SK-N-SH (cell line): Measurements from ENCODE around the gene TEPSIN. TPM values are rescaled to one million over a fixed set of nuclear protein-coding genes. Genes with fewer than 3 reads are reported as not detected.

Experiments used
- CTCF ChIA-PET: fragments of 300-600, 350-600 bp; formaldehyde crosslinking; extraction: SDS; loops from one replicate; lab custom pipeline; 2021; lab: Yijun Ruan, JAX
- POLR2A ChIA-PET: fragments of 350-600 bp; sonication (Branson Sonifier 250); formaldehyde crosslinking; extraction: SDS; loops from one replicate; lab custom pipeline; 2020; ENCODE audit warnings: antibody characterized with exemption, inconsistent platforms; lab: Yijun Ruan, JAX
- DNase-seq: peaks from one replicate; pipeline ENCODE4 v3.0.0; 2012
- H2AFZ ChIP-seq: fragments of 200-600 bp; sonication (generic); 2 replicates; pipeline ENCODE4 v1.8.1; 2016; ENCODE audit warnings: antibody characterized with exemption, mild to moderate bottlenecking, low read depth
- H3F3A ChIP-seq: fragments of 200-600 bp; sonication (generic); replicated peaks from 2 replicates; pipeline ENCODE3; 2016; ENCODE audit warnings: antibody characterized with exemption, mild to moderate bottlenecking; ENCODE audit not compliant: insufficient read depth
- H3K27ac ChIP-seq, 2 experiments: fragments of 200-500 bp in 1 of 2; fragments of 200-600 bp in 1 of 2; sonication (Bioruptor generic) in 1 of 2; sonication (generic), shearing (Covaris generic) in 1 of 2; 2 replicates each; pipeline versions ENCODE4 v1.5.1 to v1.6.1; 2014 to 2016; ENCODE audit warnings: low read depth in 2 of 2, inconsistent platforms in 1 of 2, low read length in 1 of 2, mild to moderate bottlenecking in 1 of 2, mixed read lengths in 1 of 2
- H3K27me3 ChIP-seq: fragments of 200-600 bp; sonication (generic), shearing (Covaris generic); 2 replicates; pipeline ENCODE4 v1.6.1; 2016; ENCODE audit warnings: mixed run types; ENCODE audit not compliant: insufficient read depth
- H3K36me3 ChIP-seq, 2 experiments: fragments of 200-500 bp in 1 of 2; fragments of 200-600 bp in 1 of 2; sonication (Bioruptor generic) in 1 of 2; sonication (generic) in 1 of 2; replicated peaks in 1 of 2; 2 replicates each; pipeline versions ENCODE3 to v1.5.1; 2014 to 2016; ENCODE audit warnings: low read length in 1 of 2, mild to moderate bottlenecking in 1 of 2; ENCODE audit not compliant: insufficient read depth in 2 of 2, control insufficient read depth in 1 of 2
- H3K4me1 ChIP-seq, 2 experiments: fragments of 200-500 bp in 1 of 2; fragments of 200-600 bp in 1 of 2; sonication (Bioruptor generic) in 1 of 2; sonication (generic), shearing (Covaris generic) in 1 of 2; 2 replicates each; pipeline versions ENCODE4 v1.5.1 to v1.6.1; 2014 to 2016; ENCODE audit warnings: low read depth in 1 of 2, low read length in 1 of 2, mixed run types in 1 of 2; ENCODE audit not compliant: insufficient read depth in 2 of 2, control insufficient read depth in 1 of 2
- H3K4me2 ChIP-seq: fragments of 200-600 bp; sonication (generic), shearing (Covaris generic); 2 replicates; pipeline ENCODE4 v1.6.1; 2017; ENCODE audit warnings: mixed run types
- H3K4me3 ChIP-seq, 2 experiments: fragments of 200-500 bp in 1 of 2; fragments of 200-600 bp in 1 of 2; sonication (Bioruptor generic) in 1 of 2; sonication (generic), shearing (Covaris generic) in 1 of 2; 2 replicates each; pipeline versions ENCODE4 v1.5.1 to v1.8.1; 2014 to 2016; ENCODE audit warnings: low read depth in 2 of 2, inconsistent platforms in 1 of 2, low read length in 1 of 2, mild to moderate bottlenecking in 1 of 2, mixed read lengths in 1 of 2, moderate library complexity in 1 of 2
- H3K79me2 ChIP-seq: fragments of 200-600 bp; sonication (generic); 2 replicates; pipeline ENCODE4 v1.8.1; 2017; ENCODE audit warnings: mild to moderate bottlenecking; ENCODE audit not compliant: insufficient read depth
- H3K9ac ChIP-seq: fragments of 200-600 bp; sonication (generic); 2 replicates; pipeline ENCODE4 v1.6.1; 2017; ENCODE audit warnings: mixed run types
- H3K9me2 ChIP-seq: fragments of 200-600 bp; sonication (generic); 2 replicates; pipeline ENCODE4 v1.6.1; 2017; ENCODE audit warnings: mixed run types
- H3K9me3 ChIP-seq: fragments of 200-600 bp; sonication (generic); 2 replicates; pipeline ENCODE4 v1.6.1; 2017; ENCODE audit warnings: mixed run types, mild to moderate bottlenecking, moderate library complexity
- H4K20me1 ChIP-seq: fragments of 200-600 bp; sonication (generic); 2 replicates; pipeline ENCODE4 v1.6.1; 2017; ENCODE audit warnings: mild to moderate bottlenecking, mixed run types; ENCODE audit not compliant: insufficient read depth
- CHD2 ChIP-seq: fragments of 150-350 bp; IDR thresholded peaks from 2 replicates; pipeline ENCODE4 v1.6.1; 2018; ENCODE audit warnings: low read length; ENCODE audit not compliant: partially characterized antibody
- CTCF ChIP-seq: fragments of 200-600 bp; sonication (generic); IDR thresholded peaks from 2 replicates; pipeline ENCODE4 v1.6.1; 2017; ENCODE audit warnings: antibody characterized with exemption, mild to moderate bottlenecking, moderate library complexity
- ELF1 ChIP-seq: IDR thresholded peaks from 2 replicates; pipeline ENCODE4 v1.4.0; 2012
- EZH2phosphoT487 ChIP-seq: fragments of 200-600 bp; sonication (generic); IDR thresholded peaks from 2 replicates; pipeline ENCODE4 v1.6.1; 2017; ENCODE audit warnings: low read depth, mixed run types, mild to moderate bottlenecking, antibody characterized with exemption, moderate library complexity, borderline replicate concordance
- FOSL2 ChIP-seq: IDR thresholded peaks from 2 replicates; pipeline ENCODE4 v1.4.0; 2012; ENCODE audit warnings: low read depth, mild to moderate bottlenecking, moderate library complexity, borderline replicate concordance
- GATA2 ChIP-seq: sonication (generic); formaldehyde crosslinking; IDR thresholded peaks from 2 replicates; pipeline ENCODE4 v1.5.0; 2020; ENCODE audit warnings: mild to moderate bottlenecking, missing genetic modification reagents
- IRF3 ChIP-seq: fragments of 150-350 bp; IDR thresholded peaks from 2 replicates; pipeline ENCODE4 v1.6.1; 2016; ENCODE audit warnings: mild to moderate bottlenecking, low read depth, low read length
- MXI1 ChIP-seq: IDR thresholded peaks from 2 replicates; pipeline ENCODE4 v1.6.1; 2012; ENCODE audit warnings: mild to moderate bottlenecking, low read depth, low read length, improper control_type of control experiment
- NFIC ChIP-seq: IDR thresholded peaks from 2 replicates; pipeline ENCODE4 v1.4.0; 2012; ENCODE audit warnings: borderline replicate concordance
- NRF1 ChIP-seq: IDR thresholded peaks from 2 replicates; pipeline ENCODE4 v1.6.1; 2012; ENCODE audit warnings: low read depth, mild to moderate bottlenecking, low read length
- PBX3 ChIP-seq: IDR thresholded peaks from 2 replicates; pipeline ENCODE4; 2012
- RAD21 ChIP-seq: IDR thresholded peaks from 2 replicates; pipeline ENCODE4 v1.6.1; 2012; ENCODE audit warnings: mild to moderate bottlenecking, low read length
- REST ChIP-seq: IDR thresholded peaks from 2 replicates; pipeline ENCODE4 v1.6.1; 2012; ENCODE audit warnings: mild to moderate bottlenecking, low read depth, low read length, moderate library complexity
- RXRA ChIP-seq: IDR thresholded peaks from 2 replicates; pipeline ENCODE4 v1.4.0; 2012; ENCODE audit warnings: low read depth, mild to moderate bottlenecking, borderline replicate concordance
- SIN3A ChIP-seq: IDR thresholded peaks from 2 replicates; pipeline ENCODE4 v1.6.1; 2012; ENCODE audit warnings: low read depth, mild to moderate bottlenecking, low read length, moderate library complexity, borderline replicate concordance
- SMC3 ChIP-seq: IDR thresholded peaks from 2 replicates; pipeline ENCODE4 v1.6.1; 2012; ENCODE audit warnings: low read depth, low read length, improper control_type of control experiment
- USF2 ChIP-seq: fragments of 150-350 bp; IDR thresholded peaks from 2 replicates; pipeline ENCODE4 v1.6.1; 2017; ENCODE audit warnings: antibody characterized with exemption, low read length, low read depth, borderline replicate concordance
- YY1 ChIP-seq: IDR thresholded peaks from 2 replicates; pipeline ENCODE4 v1.4.0; 2012; ENCODE audit warnings: low read depth, mild to moderate bottlenecking
- WGBS: methylation state at CpG from one replicate; pipeline ENCODE4 v1.1.6; 2017; ENCODE audit warnings: low lambda C conversion rate; 5-methylcytosine and 5-hydroxymethylcytosine counted together
- polyA plus RNA-seq, 3 experiments: library from polyadenylated mRNA; depleted of rRNA; stranded (reverse); fragments of >200 nt; gene quantifications; 2 replicates each; pipeline ENCODE4 v1.2.3, GENCODE V29; 2012

The TEPSIN gene
- polyA plus RNA-seq, 1 of the 3 experiments (the other 2 are of a cell fraction): 35.3 TPM

GRCh38 chr17:81194225-81194760 is 44.6 kb downstream of the TEPSIN start:
- CTCF ChIA-PET: no interaction called here
- TF ChIP-seq SMC3 (no peak), CTCF (no peak), USF2 (no peak), YY1 (no peak), EZH2phosphoT487 (no peak), IRF3 (no peak), SIN3A (no peak), RXRA (no peak), FOSL2 (no peak), RAD21 (no peak), REST (no peak), GATA2 (no peak), PBX3 (no peak), NRF1 (no peak), ELF1 (no peak), MXI1 (no peak), CHD2 (no peak), NFIC (no peak)
- DNase-seq: no peak
- Histone ChIP-seq H3K4me1 (no peaks in the 10 kb centered on the region; a peak in 1 of 4 replicates), H3K9me2 (no peaks in the 10 kb centered on the region), H3F3A (no peaks in the 10 kb centered on the region), H3K9ac (no peak overlapping the region), H3K4me2 (no peak overlapping the region), H2AFZ (no peak overlapping the region), H3K79me2 (no peaks in the 10 kb centered on the region), H3K36me3 (peaks cover 0 to 49% of the 10 kb centered on the region in 2 experiments), H3K9me3 (no peaks in the 10 kb centered on the region), H4K20me1 (no peaks in the 10 kb centered on the region), H3K27me3 (no peaks in the 10 kb centered on the region), H3K4me3 (no peak overlapping the region), H3K27ac (no peak overlapping the region)
- POLR2A ChIA-PET: no interaction called here
- WGBS: 87% methylated on average over 12 of the region's 21 CpGs
